K562 (cell line): ENCODE results near the gene AADAC. TPM values are rescaled to one million over a fixed set of nuclear protein-coding genes. Genes with fewer than 3 reads are reported as not detected.
A peak's percentile ranks its signal among the peaks of the same experiment; 100 is the strongest.

Source experiments
- ATAC-seq: fragments of 200-7000 bp; cut with Tn5 transposase; 3 replicates; pipeline ENCODE4 v1.9.1; 2020; ENCODE audit warnings: moderate library complexity
- BruUV-seq: library from RNA; stranded (reverse); fragments of 400-500 nt; replicated peaks from 2 replicates; lab custom pipeline; 2021; lab: Mats Ljungman, UMichigan
- CTCF ChIA-PET: fragments of 300-600 bp; formaldehyde crosslinking; extraction: SDS; loops from one replicate; lab custom pipeline; 2021; ENCODE audit warnings: low intra/inter-chr PET ratio; lab: Yijun Ruan, JAX
- POLR2A ChIA-PET: fragments of 300-600, 350-650 bp; sonication (Branson Sonifier 250); formaldehyde crosslinking; extraction: SDS; loops from one replicate; lab custom pipeline; 2021; ENCODE audit warnings: antibody characterized with exemption, inconsistent platforms; lab: Yijun Ruan, JAX
- DNase-seq, 4 experiments: peaks; one replicate each; pipeline versions ENCODE4 v3.0.0 to v3.0.0-alpha.2; 2011 to 2018; ENCODE audit warnings: low spot score in 3 of 4, mixed read lengths in 3 of 4; ENCODE audit errors: extremely low read depth in 1 of 4
- FAIRE-seq: peaks from 2 replicates; lab custom pipeline; 2011; peaks lifted over from hg19 to GRCh38; lab: Jason Lieb, UNC
- H2AFZ ChIP-seq: 2 replicates; pipeline ENCODE4 v1.6.0; 2011; ENCODE audit warnings: low read depth, low read length, control low read depth, inconsistent platforms
- H3K27ac ChIP-seq: fragments of 200-600 bp; 3 replicates; pipeline ENCODE4 v1.8.0; 2011; ENCODE audit warnings: low read depth, mild to moderate bottlenecking, control low read depth, inconsistent platforms, low read length, moderate library complexity, mixed read lengths; ENCODE audit errors: extremely low read depth
- H3K27me3 ChIP-seq, 2 experiments: fragments of 300-600 bp in 1 of 2; 2 replicates in 1 of 2; 3 replicates in 1 of 2; pipeline versions ENCODE4 v1.6.0 to v1.8.0; 2011; ENCODE audit warnings: inconsistent platforms in 2 of 2, low read length in 2 of 2, mild to moderate bottlenecking in 1 of 2, mixed read lengths in 1 of 2, moderate library complexity in 1 of 2; ENCODE audit not compliant: control insufficient read depth in 2 of 2, insufficient read depth in 2 of 2
- H3K36me3 ChIP-seq: fragments of 300-600 bp; 3 replicates; pipeline ENCODE4 v1.8.0; 2011; ENCODE audit warnings: mild to moderate bottlenecking, low read length, inconsistent platforms; ENCODE audit not compliant: control insufficient read depth, insufficient read depth
- H3K4me1 ChIP-seq, 2 experiments: fragments of 200-600 bp in 1 of 2; replicated peaks in 1 of 2; 2 replicates in 1 of 2; 3 replicates in 1 of 2; pipeline versions ENCODE4 v1.5.1 to v1.8.0; 2011; ENCODE audit warnings: inconsistent platforms in 2 of 2, low read length in 2 of 2, mild to moderate bottlenecking in 1 of 2, mixed read lengths in 1 of 2, moderate library complexity in 1 of 2; ENCODE audit not compliant: control insufficient read depth in 2 of 2, insufficient read depth in 2 of 2
- H3K4me2 ChIP-seq: 2 replicates; pipeline ENCODE4 v1.6.1; 2011; ENCODE audit warnings: low read length, control low read depth, inconsistent platforms, mixed read lengths; ENCODE audit not compliant: insufficient read depth
- H3K4me3 ChIP-seq: fragments of 200-600 bp; sonication (generic), shearing (Covaris generic); 2 replicates; pipeline ENCODE4 v1.5.1; 2016; ENCODE audit warnings: control low read depth, inconsistent platforms
- H3K79me2 ChIP-seq: fragments of 200-600 bp; 3 replicates; pipeline ENCODE4 v1.8.0; 2011; ENCODE audit warnings: low read length, inconsistent platforms; ENCODE audit not compliant: control insufficient read depth, insufficient read depth
- H3K9ac ChIP-seq, 2 experiments: 2 replicates each; pipeline versions ENCODE4 v1.6.0 to v1.6.1; 2011; ENCODE audit warnings: low read depth in 2 of 2, low read length in 2 of 2, control low read depth in 1 of 2, inconsistent platforms in 1 of 2, mild to moderate bottlenecking in 1 of 2, mixed read lengths in 1 of 2; ENCODE audit not compliant: insufficient read depth in 1 of 2
- H3K9me1 ChIP-seq: one replicate; pipeline ENCODE4 v1.6.0; 2011; ENCODE audit warnings: inconsistent platforms, mild to moderate bottlenecking, low read length, moderate library complexity; ENCODE audit not compliant: control insufficient read depth, insufficient read depth
- H3K9me3 ChIP-seq: replicated peaks from 2 replicates; pipeline ENCODE4 v1.5.1; 2011; ENCODE audit warnings: low read depth, low read length, inconsistent platforms; ENCODE audit not compliant: control insufficient read depth, insufficient read depth
- H4K20me1 ChIP-seq: replicated peaks from 2 replicates; pipeline ENCODE4 v1.6.1; 2011; ENCODE audit warnings: low read length, inconsistent platforms, mixed read lengths; ENCODE audit not compliant: control insufficient read depth, insufficient read depth
- CTCF ChIP-seq, 3 experiments: IDR thresholded peaks in 2 of 3; conservative IDR thresholded peaks in 1 of 3; 2 replicates each; pipeline ENCODE4 v1.5.1; 2011 to 2012; ENCODE audit warnings: low read length in 3 of 3, mild to moderate bottlenecking in 3 of 3, control low read depth in 2 of 3, improper control_type of control experiment in 1 of 3, inconsistent platforms in 1 of 3, low read depth in 1 of 3, mixed read lengths in 1 of 3, moderate library complexity in 1 of 3; ENCODE audit not compliant: insufficient read depth in 2 of 3
- EP300 ChIP-seq: IDR thresholded peaks from 2 replicates; pipeline ENCODE4 v1.6.1; 2012; ENCODE audit warnings: low read length, improper control_type of control experiment
- HNRNPUL1 ChIP-seq: fragments of 200-400 bp; formaldehyde crosslinking; IDR thresholded peaks from 2 replicates; pipeline ENCODE4 v1.6.1; 2017; ENCODE audit warnings: low read length
- JUND ChIP-seq, 2 experiments: IDR thresholded peaks; 2 replicates in 1 of 2; 3 replicates in 1 of 2; pipeline ENCODE4 v1.6.1; 2011; ENCODE audit warnings: borderline replicate concordance in 2 of 2, low read depth in 2 of 2, low read length in 2 of 2, improper control_type of control experiment in 1 of 2, missing biosample characterization in 1 of 2, missing genetic modification characterization in 1 of 2, missing genetic modification reagents in 1 of 2
- PCBP2 ChIP-seq: fragments of 200-400 bp; formaldehyde crosslinking; IDR thresholded peaks from 2 replicates; pipeline ENCODE4 v1.6.1; 2018; ENCODE audit warnings: low read length, low read depth, mild to moderate bottlenecking, moderate library complexity; ENCODE audit not compliant: poor library complexity, severe bottlenecking
- SAFB ChIP-seq: fragments of 200-400 bp; formaldehyde crosslinking; IDR thresholded peaks from 2 replicates; pipeline ENCODE4 v1.6.1; 2017; ENCODE audit warnings: low read depth, low read length, borderline replicate concordance
- SIN3A ChIP-seq, 2 experiments: fragments of 150-350 bp in 1 of 2; IDR thresholded peaks; 2 replicates each; pipeline ENCODE4 v1.6.1; 2011 to 2016; ENCODE audit warnings: borderline replicate concordance in 2 of 2, low read depth in 2 of 2, low read length in 2 of 2, mild to moderate bottlenecking in 2 of 2, moderate library complexity in 2 of 2; ENCODE audit not compliant: control insufficient read depth in 1 of 2
- ZBED1 ChIP-seq: IDR thresholded peaks from 2 replicates; pipeline ENCODE4 v1.6.1; 2014
- ZNF609 ChIP-seq: sonication (generic); formaldehyde crosslinking; IDR thresholded peaks from 2 replicates; pipeline ENCODE4 v1.8.1; 2023; ENCODE audit warnings: missing genetic modification reagents, mild to moderate bottlenecking, borderline replicate concordance
- WGBS: fragments of 100-300 bp; shearing (Covaris generic); methylation state at CpG from one replicate; pipeline ENCODE4 v1.1.6; 2016; ENCODE audit warnings: low coverage, mixed read lengths; ENCODE audit not compliant: insufficient coverage; ENCODE audit errors: missing lambda C conversion rate; 5-methylcytosine and 5-hydroxymethylcytosine counted together
- in situ Hi-C: fragments of 300-500 bp; cut with MboI; formaldehyde crosslinking; loops from 4 replicates; pipeline ENCODE4 v1.15.0; 2018; ENCODE audit warnings: inconsistent platforms, mixed read lengths
- intact Hi-C: fragments of 100-400 bp; cut with micrococcal nuclease; formaldehyde crosslinking; loops from 2 replicates; pipeline ENCODE4 v1.14.2; 2022
- polyA plus RNA-seq, 8 experiments: library from polyadenylated mRNA; depleted of rRNA in 4 of 8; stranded (reverse) in 5 of 8; unstranded in 3 of 8; fragments of >200 nt; fragmentation: Nextera tagmentation in 2 of 8; fragmentation: Illumina TruSeq in 1 of 8; extraction: Ambion mirVana in 2 of 8; extraction: Trizol in 1 of 8; gene quantifications; 2 replicates each; pipeline versions ENCODE4 v1.2.1 to v1.2.3, GENCODE V29; 2011 to 2014; ENCODE audit warnings: inconsistent platforms in 1 of 8, missing spikeins in 1 of 8
- total RNA-seq, 7 experiments: library from RNA; depleted of rRNA in 6 of 7; stranded (reverse); fragments of >200 nt in 6 of 7; fragmentation: Illumina TruSeq in 2 of 7; extraction: Trizol in 2 of 7; gene quantifications; 2 replicates each; pipeline versions ENCODE4 v1.2.1 to v1.2.3, GENCODE V29; 2011 to 2021; ENCODE audit warnings: low replicate concordance in 1 of 7
- TF ChIP-seq, protein P1 (sequence below): fragments of 250-450 bp; sonication (Bioruptor Pico); IDR thresholded peaks from 2 replicates; pipeline ENCODE4 v1.8.0; 2021; ENCODE audit warnings: moderate library complexity, mild to moderate bottlenecking, inconsistent platforms

The AADAC gene
- total and polyA plus RNA-seq, 9 of the 15 experiments (the other 6 are each of a cell fraction or from before 2014, with no cell fraction given), result 0.47 TPM; not detected in 8

DNA sequence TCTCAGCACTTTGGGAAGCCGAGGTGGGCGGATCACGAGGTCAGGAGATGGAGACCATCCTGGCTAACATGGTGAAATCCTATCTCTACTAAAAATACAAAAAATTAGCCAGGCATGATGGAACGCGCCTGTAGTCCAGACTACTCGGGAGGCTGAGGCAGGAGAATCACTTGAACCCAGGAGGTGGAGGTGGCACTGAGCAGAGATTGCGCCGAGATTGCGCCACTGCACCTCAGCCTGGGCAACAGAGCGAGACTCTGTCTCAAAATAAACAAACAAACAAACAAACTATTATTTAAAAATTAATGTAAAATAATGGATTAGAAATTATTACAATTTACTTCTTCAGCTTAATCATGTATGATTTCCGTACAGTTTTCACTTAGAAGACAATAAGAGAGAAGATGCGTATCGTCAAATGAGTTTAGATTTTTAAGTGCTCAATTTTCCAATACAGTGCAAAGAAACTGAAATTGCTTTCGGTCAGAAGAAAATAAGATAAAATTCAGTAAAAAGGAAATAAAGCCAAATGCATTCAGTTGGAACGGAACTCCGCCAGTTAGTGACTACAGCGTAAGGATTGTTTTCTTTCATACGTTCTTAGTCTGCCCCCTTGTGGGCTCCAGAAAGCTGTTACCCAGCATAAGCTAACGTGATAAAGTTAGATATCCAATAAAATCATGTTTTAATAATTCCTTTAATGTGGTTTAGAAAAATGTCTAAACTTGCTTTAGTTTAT, 24.8 kb downstream of the AADAC start:
- Histone ChIP-seq H3K9ac (no peak overlapping the region), H3K36me3 (no peaks in the 10 kb centered on the region), H3K27ac (no peak overlapping the region), H4K20me1 (no peaks in the 10 kb centered on the region), H3K27me3 (no peaks in the 10 kb centered on the region), H3K4me3 (no peak overlapping the region), H3K79me2 (no peaks in the 10 kb centered on the region), H3K4me1 (peaks cover 0 to 16% of the 10 kb centered on the region in 2 experiments; a peak in 3 of 5 replicates), H2AFZ (no peak overlapping the region; the same call in 1 of the 2 replicates), H3K9me3 (no peaks in the 10 kb centered on the region), H3K4me2 (no peak overlapping the region), H3K9me1 (no peaks in the 10 kb centered on the region)
- DNase-seq (peak; percentile 43 to 85 (median 50)), FAIRE-seq (peak; percentile 79), ATAC-seq (peak; percentile 87)
- no TSS peak for BruUV-seq
- in situ Hi-C loops (loop anchor here (25.0 kb wide), 1 partner anchor 601 kb away; no protein-coding TSS in a partner anchor), intact Hi-C loops (loop anchor here (1.0 to 5.0 kb wide), 5 partner anchors 80 to 670 kb away; no protein-coding TSS in a partner anchor)
- ChIA-PET POLR2A (interaction anchor here (1.1 kb wide), 1 partner anchor 407 kb away, joined by 3 read pairs; no protein-coding TSS in a partner anchor), CTCF (interaction anchor here (0.6 to 3.9 kb wide), 6 partner anchors 77 to 674 kb away, joined by 3 to 32 read pairs (median 3); no protein-coding TSS in a partner anchor)
- 53% methylated on average over 19 of the region's 19 CpGs for WGBS
- no peak for TF ChIP-seq PCBP2
- no peak for TF ChIP-seq SAFB
- no peak for TF ChIP-seq HNRNPUL1
- no peak for TF ChIP-seq SIN3A (IDR thresholded peaks at IDR 0.05; ENCODE audit: borderline replicate concordance in 2 of 2, control insufficient read depth in 1 of 2, low read depth in 2 of 2, low read length in 2 of 2)
- no peak for TF ChIP-seq JUND (IDR thresholded peaks at IDR 0.05; ENCODE audit: borderline replicate concordance, low read depth, low read length)
- no peak for TF ChIP-seq JUND (tag; IDR thresholded peaks at IDR 0.05; ENCODE audit: borderline replicate concordance, low read depth, low read length)
- TF ChIP-seq ZNF609 (CRISPR knock-in tag), result no peak
- TF ChIP-seq, protein P1, sequence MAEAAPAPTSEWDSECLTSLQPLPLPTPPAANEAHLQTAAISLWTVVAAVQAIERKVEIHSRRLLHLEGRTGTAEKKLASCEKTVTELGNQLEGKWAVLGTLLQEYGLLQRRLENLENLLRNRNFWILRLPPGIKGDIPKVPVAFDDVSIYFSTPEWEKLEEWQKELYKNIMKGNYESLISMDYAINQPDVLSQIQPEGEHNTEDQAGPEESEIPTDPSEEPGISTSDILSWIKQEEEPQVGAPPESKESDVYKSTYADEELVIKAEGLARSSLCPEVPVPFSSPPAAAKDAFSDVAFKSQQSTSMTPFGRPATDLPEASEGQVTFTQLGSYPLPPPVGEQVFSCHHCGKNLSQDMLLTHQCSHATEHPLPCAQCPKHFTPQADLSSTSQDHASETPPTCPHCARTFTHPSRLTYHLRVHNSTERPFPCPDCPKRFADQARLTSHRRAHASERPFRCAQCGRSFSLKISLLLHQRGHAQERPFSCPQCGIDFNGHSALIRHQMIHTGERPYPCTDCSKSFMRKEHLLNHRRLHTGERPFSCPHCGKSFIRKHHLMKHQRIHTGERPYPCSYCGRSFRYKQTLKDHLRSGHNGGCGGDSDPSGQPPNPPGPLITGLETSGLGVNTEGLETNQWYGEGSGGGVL (CRISPR knock-in tag), result no peak
- TF ChIP-seq CTCF (IDR thresholded peaks at IDR 0.05 in 2 of 3, conservative IDR thresholded peaks at IDR 0.05 in 1 of 3; ENCODE audit: insufficient read depth in 2 of 3, low read depth in 1 of 3, low read length in 3 of 3), result peak; percentile 57 to 85 (median 70); a peak in 5 of 6 replicates
- TF ChIP-seq ZBED1, result no peak
- TF ChIP-seq EP300, result no peak
